Activated CD4-positive, CD25-positive, alpha-beta regulatory T cell (primary cell): Measurements from ENCODE around the gene DLG2.

ENCODE experiments used
- DNase-seq, 4 experiments: peaks; one replicate each; lab custom pipeline; 2025; lab: John Stamatoyannopoulos, UW

DLG2 gene

GRCh38 chr11:83923961-83924360 lies 1703.2 kb downstream of the DLG2 start:
- no peak for DNase-seq

GRCh38 chr11:83922953-83923352 lies 1704.2 kb downstream of the DLG2 start:
- no peak for DNase-seq

DNA sequence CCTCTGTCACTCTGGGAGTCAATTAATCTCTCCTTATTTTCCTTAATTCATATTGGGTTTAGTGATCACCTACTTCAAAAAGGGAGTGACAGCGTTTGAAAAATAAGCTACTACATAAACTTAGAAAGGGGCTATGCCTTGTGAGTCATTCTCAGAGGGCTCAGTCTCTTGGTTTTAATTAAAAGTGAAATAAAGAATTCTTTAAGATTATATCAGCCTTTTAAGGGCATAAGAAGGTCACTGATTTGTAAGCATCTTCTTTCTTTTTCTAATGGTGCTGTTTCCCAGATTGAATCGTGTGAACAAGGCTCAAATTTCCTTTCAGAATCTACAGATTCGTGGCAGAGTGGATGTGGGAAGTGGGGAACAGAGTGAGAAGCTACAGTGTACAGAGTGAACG lies 1704.8 kb downstream of the DLG2 start:
- DNase-seq = no peak

- DNase-seq = no peak
These were observed 1705.5 kb downstream of the DLG2 start for GRCh38 chr11:83921447-83922192.

- DNase-seq = no peak
These were observed 1708.7 kb downstream of the DLG2 start for GRCh38 chr11:83918476-83918875.

DNA sequence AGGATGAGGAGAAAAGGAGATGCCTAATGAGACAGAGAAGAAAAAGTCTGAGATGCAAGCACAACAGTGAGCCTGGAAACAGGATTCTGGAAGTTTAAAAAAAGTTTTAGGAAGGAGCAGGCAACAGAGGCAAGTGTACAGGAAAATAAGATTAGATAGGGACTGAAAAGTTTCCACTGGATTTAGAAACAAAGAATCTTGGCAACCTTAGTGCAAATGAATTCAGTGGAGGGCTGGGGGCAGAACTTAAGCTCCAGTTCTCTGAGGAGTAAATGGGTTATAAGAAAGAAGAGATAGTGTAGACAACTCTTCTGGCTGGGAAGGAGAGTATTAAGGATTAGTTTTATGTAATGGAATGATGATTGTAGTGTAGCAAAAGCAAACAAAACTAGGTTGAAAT lies 1712.1 kb downstream of the DLG2 start:
- DNase-seq = no peak

DNA sequence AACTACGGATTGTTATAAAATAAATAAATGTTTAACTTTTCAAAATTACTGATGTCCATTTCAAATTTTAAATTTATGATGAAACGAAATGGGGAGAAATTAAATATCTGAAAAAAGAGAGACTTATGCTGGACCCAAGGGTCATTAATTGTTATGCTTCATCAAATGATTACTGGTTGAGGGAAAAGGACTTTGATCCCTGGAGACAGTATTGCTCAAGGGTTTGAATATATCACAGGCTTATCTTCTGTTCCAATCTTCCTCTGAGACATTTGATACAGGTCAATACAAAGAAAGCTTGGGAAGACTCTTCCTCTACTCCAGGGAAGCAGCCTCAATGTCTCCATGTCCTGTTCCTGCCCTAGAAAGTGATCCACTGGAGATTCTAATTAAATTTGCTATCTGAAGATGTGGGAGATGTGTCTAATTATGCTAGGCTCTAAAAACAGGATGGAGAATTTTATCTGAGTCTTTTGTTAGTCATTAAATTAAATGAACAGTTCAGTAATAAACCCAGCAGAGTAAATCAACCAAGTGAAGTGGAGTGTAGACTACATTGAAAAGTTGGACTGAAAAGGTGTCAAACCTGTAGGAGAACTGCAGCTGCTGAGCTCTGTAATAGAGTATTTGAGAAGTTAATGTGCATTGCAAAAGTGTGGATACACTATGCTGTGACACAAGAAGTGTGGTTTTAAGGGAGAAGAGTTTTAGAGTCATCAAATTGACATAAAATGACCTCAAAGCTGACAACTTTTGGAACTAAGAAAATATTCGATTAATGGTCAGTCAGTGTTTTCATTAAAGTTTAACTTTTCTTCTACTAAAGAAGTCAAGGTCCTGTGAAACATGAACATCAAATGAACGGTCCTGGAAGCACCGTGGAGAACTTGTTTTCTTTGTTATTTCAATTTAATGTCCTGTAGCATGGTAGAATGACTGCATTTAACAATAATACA lies 1717.3 kb downstream of the DLG2 start:
- no peak for DNase-seq

- DNase-seq = no peak
These were observed 1718.8 kb downstream of the DLG2 start for GRCh38 chr11:83908298-83908856.

DNA sequence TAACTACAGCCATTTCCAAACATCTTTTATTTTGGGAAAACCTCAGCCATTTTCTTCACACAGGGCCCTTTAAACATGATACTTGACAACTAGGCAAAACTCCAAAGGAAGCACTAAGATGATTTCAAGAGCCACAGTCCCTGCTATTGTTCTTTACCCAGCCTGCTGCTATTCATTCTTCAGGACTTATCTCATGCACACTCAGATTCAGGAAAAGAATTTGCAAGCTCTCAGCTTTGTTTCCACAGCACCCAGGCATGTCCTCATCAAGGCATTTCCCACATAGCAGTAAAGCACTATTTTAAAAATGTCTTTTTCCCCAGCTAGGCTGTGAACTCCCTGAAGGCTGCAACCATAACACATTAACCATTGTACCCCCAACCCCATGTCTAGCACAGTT lies 1731.6 kb downstream of the DLG2 start:
- DNase-seq = no peak

- no peak for DNase-seq
These were observed 1745.7 kb downstream of the DLG2 start for GRCh38 chr11:83881428-83881827.

DNA sequence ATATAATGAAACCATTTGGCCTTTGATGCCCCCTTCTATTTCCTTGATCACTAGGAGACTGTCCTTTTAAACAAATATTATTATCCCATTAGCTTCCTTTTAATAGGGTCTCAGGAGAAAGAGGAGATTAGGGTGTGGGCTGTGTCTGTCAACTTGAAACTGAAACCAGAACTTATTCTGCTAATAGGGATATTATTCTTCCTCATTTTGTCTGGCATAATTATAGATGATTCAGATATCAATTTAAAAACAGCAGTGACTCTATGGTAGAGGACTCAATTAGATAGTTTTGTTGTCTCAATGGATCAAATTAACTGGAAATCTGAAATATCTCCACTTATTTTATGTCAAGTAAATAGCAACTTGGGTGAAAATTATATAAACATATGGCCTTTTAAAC lies 1756.1 kb downstream of the DLG2 start:
- no peak for DNase-seq

DNA sequence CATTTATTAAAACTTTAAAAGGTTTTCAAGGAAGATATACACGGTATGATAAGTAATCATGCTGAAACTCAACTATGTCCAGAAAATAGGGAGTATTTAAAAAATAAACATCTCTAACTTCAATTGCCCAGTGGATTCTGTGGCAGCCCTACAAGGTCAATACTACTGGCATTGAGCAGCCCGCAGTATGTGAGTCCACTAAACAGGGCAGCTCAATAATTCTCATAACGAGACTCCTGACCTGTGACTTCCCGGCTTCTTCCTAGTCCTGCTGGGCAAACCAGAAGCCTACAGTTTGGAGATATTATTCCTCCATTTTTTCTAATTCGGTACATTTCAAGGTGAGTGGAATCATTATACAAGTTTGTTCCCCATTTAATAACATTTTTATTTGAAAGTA lies 1760.5 kb downstream of the DLG2 start:
- no peak for DNase-seq

DNA sequence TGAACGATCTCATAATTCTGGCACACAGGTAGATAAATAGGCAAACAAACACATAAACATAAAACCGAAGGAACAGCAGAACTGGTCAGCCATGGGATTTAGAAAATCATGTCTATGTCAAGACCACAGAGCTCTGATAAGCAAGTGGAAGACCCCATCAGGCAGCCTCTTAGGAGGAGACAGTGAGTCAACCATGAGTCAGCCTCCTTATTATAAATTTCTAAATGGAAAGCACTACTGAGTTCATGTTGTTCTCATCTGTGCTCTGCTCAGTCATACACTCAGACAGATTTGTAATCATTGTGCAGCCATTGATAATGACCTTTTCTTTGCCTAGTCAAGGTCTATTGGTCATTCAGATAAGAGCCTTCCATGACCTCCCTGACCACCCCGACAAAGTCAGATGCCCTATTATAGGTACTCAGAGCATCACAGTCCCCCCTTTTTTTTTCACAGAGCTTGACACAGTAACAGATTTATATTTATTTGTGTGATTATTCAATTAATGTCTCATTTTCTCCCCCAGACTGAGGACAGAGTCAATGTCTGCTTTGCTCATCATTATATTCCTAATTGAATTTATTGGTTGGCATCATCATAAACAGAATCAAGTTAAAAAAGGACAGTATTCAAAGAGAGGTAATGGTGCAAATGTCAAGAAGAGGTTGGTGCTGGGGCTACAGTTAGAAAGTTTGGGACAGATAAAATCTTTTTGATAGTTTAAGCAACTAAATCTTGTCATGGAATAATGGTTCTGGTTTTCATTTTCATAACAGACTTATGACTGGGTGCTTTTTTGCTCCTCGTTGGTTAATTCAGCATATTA lies 1761.3 kb downstream of the DLG2 start:
- no peak for DNase-seq

DNA sequence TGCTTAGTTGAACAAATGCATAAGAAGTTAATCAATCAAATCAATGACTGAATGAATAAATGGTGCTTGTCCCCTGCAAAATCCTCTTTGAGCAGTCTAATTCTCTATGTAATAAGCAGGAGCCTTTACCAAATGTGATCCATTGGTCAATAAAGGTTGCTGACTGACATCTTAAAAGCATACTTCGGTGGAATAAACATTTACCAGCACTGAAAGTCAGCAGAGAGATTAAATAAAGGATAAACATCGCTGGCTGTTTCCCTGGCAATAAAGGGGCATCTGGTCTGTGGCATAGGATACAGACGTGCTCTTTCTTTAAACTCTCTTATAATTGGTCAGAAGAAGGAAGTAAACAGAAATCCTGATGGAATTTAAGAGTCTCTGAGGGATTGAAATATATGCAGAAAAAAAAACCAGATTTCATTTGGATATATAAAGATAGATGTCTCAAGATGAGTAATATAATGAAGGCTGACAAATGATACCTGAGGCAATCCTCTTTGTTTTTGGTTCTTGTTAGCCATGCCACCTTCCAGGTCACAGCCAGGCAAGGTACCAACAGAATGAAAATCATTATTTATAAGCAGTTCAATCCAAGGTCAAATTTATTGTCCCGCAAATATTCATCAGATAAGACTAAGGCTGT lies 1762.6 kb downstream of the DLG2 start:
- DNase-seq = no peak

DNA sequence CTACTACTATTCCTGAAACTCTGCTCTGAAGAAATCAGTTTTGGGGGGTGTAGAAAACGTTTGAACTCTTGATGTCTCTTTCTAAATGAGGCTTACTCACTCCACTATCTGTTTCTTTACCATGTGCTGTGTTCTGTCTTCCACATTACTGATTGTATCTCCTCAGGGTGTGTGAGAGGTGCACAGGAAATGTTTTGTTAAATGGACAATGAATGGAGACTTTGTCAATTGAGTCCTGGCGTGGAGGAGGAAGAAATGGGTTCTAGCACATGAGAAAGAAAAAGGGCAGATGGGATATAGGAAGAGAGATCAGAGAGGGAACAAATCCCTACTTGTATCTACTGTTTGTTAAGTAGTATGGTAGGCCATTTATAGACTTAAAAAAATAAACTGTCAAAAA lies 1763.9 kb downstream of the DLG2 start:
- DNase-seq = no peak

GRCh38 chr11:83862691-83863090 lies 1764.5 kb downstream of the DLG2 start:
- DNase-seq = no peak

- no peak for DNase-seq
These were observed 1765.1 kb downstream of the DLG2 start for GRCh38 chr11:83862033-83862432.

- DNase-seq = no peak
These were observed 1768.5 kb downstream of the DLG2 start for GRCh38 chr11:83858694-83859093.

- no peak for DNase-seq
These were observed 1771.9 kb downstream of the DLG2 start for GRCh38 chr11:83855237-83855636.

- DNase-seq = no peak
These were observed 1774.2 kb downstream of the DLG2 start for GRCh38 chr11:83852775-83853442.

- DNase-seq = no peak
These were observed 1775.1 kb downstream of the DLG2 start for GRCh38 chr11:83852012-83852411.
